Naive thymus-derived CD8-positive, alpha-beta T cell (primary cell): ENCODE results near the gene GPC3. TPM values are rescaled to one million over a fixed set of nuclear protein-coding genes. Genes with fewer than 3 reads are reported as not detected.

Experiments
- ATAC-seq, 2 donors: fragments of 150-1000 bp; cut with Tn5 transposase in 1 of 2; sonication (Bioruptor Pico), chemical (Tn5 transposase) in 1 of 2; 1 replicate in 1 of 2; 2 replicates in 1 of 2; pipeline ENCODE4 v1.10.0; 2021; ENCODE audit warnings: mild to moderate bottlenecking in 2 of 2, moderate library complexity in 2 of 2
- POLR2A ChIA-PET: fragments of 350-600 bp; sonication (Branson Sonifier 250); formaldehyde crosslinking; loops from one replicate; lab custom pipeline; 2021; ENCODE audit warnings: antibody characterized with exemption; lab: Charles Lee
- DNase-seq, 10 donors: peaks; one replicate each; pipeline versions ENCODE4 v3.0.0 to v3.0.0-alpha.2; 2020 to 2022
- H3K27ac Mint-ChIP-seq, 10 donors: one replicate each; pipeline ENCODE4 v1.8.0; 2020 to 2022; ENCODE audit warnings: mild to moderate bottlenecking in 10 of 10, mixed read lengths in 10 of 10, moderate library complexity in 4 of 10, inconsistent platforms in 1 of 10
- H3K27me3 Mint-ChIP-seq, 5 donors: one replicate each; pipeline ENCODE4 v1.8.0; 2021 to 2022; ENCODE audit warnings: mixed read lengths in 5 of 5
- H3K36me3 Mint-ChIP-seq, 3 donors: one replicate each; pipeline ENCODE4 v1.8.0; 2020 to 2022; ENCODE audit warnings: mixed read lengths in 3 of 3, mild to moderate bottlenecking in 2 of 3, inconsistent platforms in 1 of 3
- H3K4me1 Mint-ChIP-seq, 4 donors: one replicate each; pipeline ENCODE4 v1.8.0; 2021 to 2022; ENCODE audit warnings: mixed read lengths in 4 of 4
- H3K4me3 Mint-ChIP-seq, 10 donors: one replicate each; pipeline ENCODE4 v1.8.0; 2020 to 2022; ENCODE audit warnings: mild to moderate bottlenecking in 10 of 10, mixed read lengths in 10 of 10, moderate library complexity in 6 of 10, inconsistent platforms in 1 of 10
- H3K9me3 Mint-ChIP-seq, 9 donors: one replicate each; pipeline ENCODE4 v1.8.0; 2020 to 2022; ENCODE audit warnings: mixed read lengths in 9 of 9, mild to moderate bottlenecking in 3 of 9, inconsistent platforms in 1 of 9, moderate library complexity in 1 of 9
- polyA plus RNA-seq, 3 donors: library from polyadenylated mRNA; unstranded; fragments of 300-500 nt; fragmentation: Illumina TruSeq; gene quantifications; one replicate each; pipeline ENCODE4 v1.2.3, GENCODE V29; 2021
- total RNA-seq, 8 experiments: library from RNA in 2 of 8; stranded (reverse) in 2 of 8; gene quantifications; one replicate each; pipeline ENCODE4 v1.2.3 and lab custom pipeline; 2021 to 2026

GPC3 gene
- total and polyA plus RNA-seq, 5 experiments from 2014 or later = 2.3 to 3.9 (median 2.6) TPM; not detected in 2

DNA sequence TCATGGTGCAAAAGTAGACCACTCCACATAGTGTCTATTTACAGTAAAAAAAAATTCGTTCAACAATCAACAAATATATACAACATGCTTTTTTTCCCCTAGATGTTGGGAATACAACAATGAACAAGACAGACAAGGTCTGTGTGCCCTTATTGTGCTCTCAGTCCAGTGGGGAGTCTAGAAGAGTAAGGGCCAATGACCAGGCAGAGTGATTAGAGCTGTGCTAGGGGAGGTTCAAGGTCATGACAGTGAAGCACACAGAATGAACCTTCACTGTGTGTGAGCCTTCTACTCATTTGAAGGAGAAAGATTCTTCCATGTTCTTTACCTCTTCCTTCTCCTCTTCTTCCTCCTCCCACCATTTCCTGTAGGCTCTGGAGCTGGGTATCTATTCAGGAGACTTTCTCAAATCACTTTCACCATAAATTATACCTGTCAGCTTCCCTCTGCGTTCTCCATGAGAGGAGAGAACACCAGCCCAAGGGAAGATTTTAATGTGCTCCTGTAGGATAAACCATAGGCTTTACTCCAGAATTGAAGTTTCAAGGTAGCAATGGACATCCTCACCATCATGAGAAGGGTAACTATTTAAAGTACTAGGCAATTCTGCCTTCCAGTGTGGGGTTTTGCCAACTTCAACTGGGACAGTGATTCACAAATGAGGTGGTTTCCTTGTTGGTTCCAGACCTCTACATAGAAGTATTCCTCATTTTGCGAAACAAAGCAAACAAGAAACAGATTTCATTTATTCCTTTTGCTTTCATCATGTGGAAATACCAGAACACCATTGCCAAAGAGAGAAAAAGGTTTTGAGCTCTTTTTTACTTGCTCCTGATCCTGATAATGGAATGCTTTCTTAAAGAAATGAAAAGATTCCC, 323.2 kb downstream of the GPC3 start:
- Mint-ChIP-seq H3K4me3 (no peak overlapping the region), H3K27me3 (no peaks in the 10 kb centered on the region), H3K36me3 (no peaks in the 10 kb centered on the region), H3K9me3 (no peaks in the 10 kb centered on the region), H3K4me1 (no peaks in the 10 kb centered on the region), H3K27ac (no peak overlapping the region)
- no peak for ATAC-seq
- POLR2A ChIA-PET = no interaction called here
- no peak for DNase-seq

DNA sequence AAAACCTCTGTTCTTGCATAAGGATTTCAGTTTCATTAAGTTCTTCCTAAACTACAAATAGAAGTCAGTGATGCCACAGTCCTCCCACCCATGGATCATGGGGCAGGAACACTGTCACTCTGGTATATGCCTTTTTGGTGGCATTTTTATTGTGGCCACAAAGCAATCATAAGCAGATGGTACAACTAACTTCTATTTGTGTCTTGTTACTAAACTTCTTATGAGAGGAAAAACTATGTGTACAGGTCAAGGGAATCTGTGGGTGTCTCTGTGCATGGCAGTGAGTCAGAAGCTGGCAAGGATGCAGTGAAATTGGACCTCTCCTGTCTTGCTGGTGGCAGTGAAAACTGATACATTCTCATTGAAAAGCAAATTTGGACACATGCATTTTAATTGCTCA, 325.1 kb downstream of the GPC3 start:
- Mint-ChIP-seq H3K36me3 (no peaks in the 10 kb centered on the region), H3K27ac (no peak overlapping the region), H3K4me3 (no peak overlapping the region), H3K4me1 (no peaks in the 10 kb centered on the region), H3K27me3 (no peaks in the 10 kb centered on the region), H3K9me3 (no peaks in the 10 kb centered on the region)
- ATAC-seq (no peak), DNase-seq (no peak)
- POLR2A ChIA-PET = no interaction called here

DNA sequence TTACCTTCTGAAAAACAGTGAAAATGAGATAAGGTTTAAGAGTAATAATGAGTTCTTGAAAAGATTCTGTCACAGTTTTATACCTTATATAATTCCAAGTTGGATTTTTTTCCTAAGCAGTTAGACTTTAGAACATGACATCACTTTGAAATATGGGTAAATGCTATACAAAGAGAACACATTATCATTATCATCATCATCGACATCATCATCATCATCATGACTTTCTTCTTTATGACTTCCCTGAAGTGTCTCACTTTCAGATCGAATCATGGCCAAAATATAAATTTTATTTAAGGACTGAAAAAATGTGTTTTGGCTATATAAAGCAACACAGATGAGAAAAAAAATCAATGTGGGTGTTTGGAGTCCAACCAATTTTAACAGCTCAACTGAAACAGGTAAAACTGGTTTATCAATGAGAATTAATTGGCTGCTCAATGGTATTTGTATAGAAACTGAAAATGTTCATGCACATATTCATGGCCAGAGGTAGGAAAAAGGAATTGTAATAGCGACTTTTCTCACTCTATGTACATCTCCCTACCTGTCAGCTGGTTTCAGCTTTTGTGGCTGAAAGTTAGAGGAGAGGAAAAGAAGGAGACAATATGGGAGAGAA, 327.0 kb downstream of the GPC3 start:
- H3K4me1 Mint-ChIP-seq = no peaks in the 10 kb centered on the region

DNA sequence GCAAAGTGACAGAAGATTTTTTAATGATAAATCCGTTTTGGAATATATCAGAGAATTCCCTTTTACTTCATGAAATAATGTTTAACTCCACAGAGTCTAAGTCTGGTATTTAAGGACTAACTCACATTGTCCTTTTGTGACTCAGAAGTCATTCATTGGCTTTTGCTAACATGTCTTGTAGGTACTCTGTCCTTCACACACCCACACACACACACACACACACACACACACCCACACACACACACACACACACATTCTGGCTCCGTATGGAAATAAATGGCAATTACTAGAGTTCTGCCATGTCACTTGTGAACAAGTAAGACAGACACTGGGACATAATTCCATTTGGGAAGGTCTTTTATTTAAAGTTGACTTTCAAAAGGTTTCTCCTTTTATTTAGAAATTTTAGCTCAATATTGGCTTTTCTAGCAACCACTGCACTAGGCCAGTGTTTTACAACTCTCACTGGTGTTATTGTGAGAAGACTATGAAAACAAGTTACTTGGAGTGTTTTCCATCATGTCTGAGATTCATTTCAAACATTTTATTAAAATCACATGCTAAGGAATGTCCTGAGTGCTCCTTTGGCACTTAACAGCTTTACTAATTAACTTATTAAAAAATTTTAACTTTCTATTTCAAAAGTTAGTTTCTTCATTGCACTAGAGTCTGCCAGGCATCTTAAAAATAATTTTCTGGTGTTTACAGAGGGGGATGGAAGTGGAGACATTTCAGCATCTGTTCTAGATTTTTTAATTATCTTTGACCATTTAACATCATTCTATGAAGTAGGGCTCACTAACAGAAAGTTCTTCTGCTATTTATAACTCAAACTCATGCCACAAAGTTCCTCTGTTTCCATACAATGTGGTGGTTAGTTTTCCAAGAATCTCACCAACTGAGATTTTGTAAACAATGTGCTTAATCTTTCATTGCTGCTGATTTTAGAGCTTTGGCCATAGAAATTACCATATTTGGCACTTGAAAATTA, 329.8 kb downstream of the GPC3 start:
- Mint-ChIP-seq H3K4me1 (no peaks in the 10 kb centered on the region), H3K4me3 (no peak overlapping the region), H3K27me3 (no peaks in the 10 kb centered on the region), H3K9me3 (no peaks in the 10 kb centered on the region), H3K27ac (no peak overlapping the region), H3K36me3 (no peaks in the 10 kb centered on the region)
- DNase-seq (no peak), ATAC-seq (no peak)
- POLR2A ChIA-PET = interaction anchor here (0.7 kb wide), 1 partner anchor 574 kb away, joined by 4 read pairs; no protein-coding TSS in a partner anchor

More for the DNA sequence above, 327.0 kb downstream of the GPC3 start:
- Mint-ChIP-seq H3K9me3 (no peaks in the 10 kb centered on the region), H3K4me3 (no peak overlapping the region), H3K36me3 (no peaks in the 10 kb centered on the region), H3K27me3 (no peaks in the 10 kb centered on the region), H3K27ac (no peak overlapping the region)
- DNase-seq (no peak), ATAC-seq (no peak)
- POLR2A ChIA-PET = no interaction called here

DNA sequence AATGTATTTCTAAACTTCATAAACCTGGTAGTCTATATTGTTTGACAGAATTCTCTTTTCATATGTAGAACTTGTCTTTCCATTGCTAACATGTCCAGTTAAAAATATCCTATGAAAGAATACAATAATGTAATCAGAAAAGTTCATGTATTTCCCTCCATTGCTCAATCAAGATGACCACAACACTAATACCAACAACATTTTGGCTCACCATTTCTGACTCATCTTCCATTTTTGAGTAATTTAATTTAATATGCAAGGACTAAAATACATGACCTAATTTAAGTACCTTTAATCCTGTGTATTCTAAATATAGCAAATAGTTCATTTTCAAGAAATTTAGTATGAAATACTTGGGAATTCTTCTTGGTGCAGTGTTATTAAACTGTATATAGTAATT, 330.6 kb downstream of the GPC3 start:
- H3K27me3 Mint-ChIP-seq = no peaks in the 10 kb centered on the region
- ATAC-seq (no peak), DNase-seq (no peak)
- no peaks in the 10 kb centered on the region for H3K36me3 Mint-ChIP-seq
- no peaks in the 10 kb centered on the region for H3K9me3 Mint-ChIP-seq
- no peak overlapping the region for H3K4me3 Mint-ChIP-seq
- H3K4me1 Mint-ChIP-seq = no peaks in the 10 kb centered on the region
- POLR2A ChIA-PET = no interaction called here
- no peak overlapping the region for H3K27ac Mint-ChIP-seq

DNA sequence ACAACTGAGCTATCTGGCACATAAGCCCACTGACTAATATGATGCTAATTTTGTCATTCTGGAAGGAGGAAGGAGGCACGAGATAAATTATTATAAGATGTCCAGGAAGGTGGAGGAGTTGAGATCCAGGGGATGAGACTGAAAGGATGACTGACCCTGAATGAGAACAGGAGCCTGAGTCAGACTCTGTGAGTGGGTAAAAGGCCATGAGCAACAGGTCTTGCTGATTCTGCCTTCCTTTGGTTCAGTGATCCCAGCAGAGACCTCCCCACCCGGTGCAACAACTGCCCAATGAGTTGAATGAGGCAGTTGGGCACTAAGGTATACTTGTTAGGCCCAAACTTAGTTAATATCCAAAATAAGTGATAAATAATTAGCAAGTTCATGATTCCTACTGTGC, 332.0 kb downstream of the GPC3 start:
- POLR2A ChIA-PET = no interaction called here
- H3K9me3 Mint-ChIP-seq = no peaks in the 10 kb centered on the region
- H3K4me1 Mint-ChIP-seq = no peaks in the 10 kb centered on the region
- DNase-seq (no peak), ATAC-seq (no peak)
- H3K27me3 Mint-ChIP-seq = no peaks in the 10 kb centered on the region
- H3K4me3 Mint-ChIP-seq = no peak overlapping the region
- H3K36me3 Mint-ChIP-seq = no peaks in the 10 kb centered on the region
- H3K27ac Mint-ChIP-seq = no peak overlapping the region

DNA sequence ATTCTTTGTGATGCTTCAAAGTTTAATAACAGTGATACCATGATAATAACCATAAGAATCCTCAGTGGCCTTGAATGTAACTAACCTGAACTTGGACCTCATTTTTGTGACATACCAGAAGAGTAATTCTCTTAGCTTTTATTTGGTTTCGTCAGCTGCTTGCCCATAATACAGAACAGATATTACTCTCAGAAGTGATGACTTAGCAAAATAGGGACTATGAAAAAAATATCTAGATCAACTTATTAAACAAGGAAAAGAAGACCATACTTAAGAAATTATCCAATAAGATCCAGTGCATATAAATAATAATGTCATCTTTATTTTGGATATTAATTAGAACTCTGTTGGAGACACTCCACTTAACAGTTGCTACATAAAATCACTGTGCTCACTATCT, 333.2 kb downstream of the GPC3 start:
- DNase-seq (no peak), ATAC-seq (no peak)
- Mint-ChIP-seq H3K36me3 (no peaks in the 10 kb centered on the region), H3K4me3 (no peak overlapping the region), H3K27me3 (no peaks in the 10 kb centered on the region), H3K4me1 (no peaks in the 10 kb centered on the region), H3K9me3 (no peaks in the 10 kb centered on the region), H3K27ac (no peak overlapping the region)
- POLR2A ChIA-PET = no interaction called here

DNA sequence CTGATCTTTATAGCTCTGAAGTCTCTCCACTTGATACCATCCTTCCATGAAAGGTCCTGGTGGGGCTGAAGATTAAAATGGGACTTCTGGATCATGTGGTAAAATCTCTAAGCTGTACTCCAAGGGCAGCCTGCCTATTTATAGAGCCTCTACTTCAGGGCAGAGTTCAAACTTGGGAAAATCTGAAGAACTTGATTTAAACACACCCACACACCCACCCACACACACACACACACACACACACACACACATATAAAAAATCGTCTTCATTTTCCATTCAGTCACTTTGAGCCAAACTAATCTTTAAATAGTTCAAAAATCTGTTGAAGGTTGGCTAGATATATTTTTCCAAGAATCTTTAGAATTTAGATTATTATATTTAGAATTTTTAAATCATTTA, 335.2 kb downstream of the GPC3 start:
- DNase-seq (no peak), ATAC-seq (no peak)
- no peaks in the 10 kb centered on the region for H3K9me3 Mint-ChIP-seq
- H3K27ac Mint-ChIP-seq = no peak overlapping the region
- no peaks in the 10 kb centered on the region for H3K36me3 Mint-ChIP-seq
- no peaks in the 10 kb centered on the region for H3K4me1 Mint-ChIP-seq
- H3K4me3 Mint-ChIP-seq = no peak overlapping the region
- POLR2A ChIA-PET = no interaction called here
- H3K27me3 Mint-ChIP-seq = no peaks in the 10 kb centered on the region

DNA sequence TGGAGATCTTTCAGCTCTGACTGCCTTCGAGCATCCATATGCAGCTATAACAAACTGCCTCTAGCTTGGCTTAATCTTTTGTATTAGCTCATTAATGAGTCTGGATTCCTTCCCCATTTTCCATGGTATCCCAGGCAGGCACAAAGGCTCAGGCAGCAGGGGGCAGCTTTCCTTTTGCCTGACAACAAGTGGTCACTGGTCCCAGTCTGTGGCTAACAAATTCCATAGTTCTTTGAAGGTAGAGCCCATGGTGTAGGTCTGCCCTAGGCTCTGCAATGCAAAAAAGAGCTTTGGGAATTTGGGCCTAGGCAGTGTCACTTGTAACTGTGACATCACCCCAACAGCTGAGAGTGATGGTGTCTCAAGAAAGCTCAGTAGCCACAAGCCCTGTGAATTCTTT, 335.7 kb downstream of the GPC3 start:
- no peaks in the 10 kb centered on the region for H3K36me3 Mint-ChIP-seq
- no peaks in the 10 kb centered on the region for H3K4me1 Mint-ChIP-seq
- POLR2A ChIA-PET = no interaction called here
- no peak for ATAC-seq
- DNase-seq = no peak
- H3K27me3 Mint-ChIP-seq = no peaks in the 10 kb centered on the region
- H3K4me3 Mint-ChIP-seq = no peak overlapping the region
- H3K9me3 Mint-ChIP-seq = no peaks in the 10 kb centered on the region
- H3K27ac Mint-ChIP-seq = no peak overlapping the region

DNA sequence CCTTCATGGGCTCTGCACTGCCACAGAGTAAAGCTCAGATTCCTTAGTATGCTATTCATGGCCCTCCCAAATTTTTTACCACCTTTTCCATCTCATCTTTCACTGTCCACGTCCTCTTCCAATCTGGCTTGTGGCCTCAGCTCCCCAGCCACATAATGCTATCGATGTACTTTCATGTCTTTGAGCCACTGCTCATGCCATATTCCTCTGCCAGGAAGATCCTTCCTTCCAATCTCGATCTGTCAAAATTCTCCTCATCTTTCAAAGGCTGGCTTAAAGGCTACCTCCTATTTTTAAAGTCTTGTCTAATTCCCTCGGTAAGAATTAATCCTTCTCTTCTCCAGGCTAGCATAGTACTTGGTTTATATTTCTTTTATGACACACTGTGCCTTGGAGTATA, 336.8 kb downstream of the GPC3 start:
- DNase-seq (no peak), ATAC-seq (no peak)
- Mint-ChIP-seq H3K9me3 (no peaks in the 10 kb centered on the region), H3K4me3 (no peak overlapping the region), H3K36me3 (no peaks in the 10 kb centered on the region), H3K27me3 (no peaks in the 10 kb centered on the region), H3K4me1 (no peaks in the 10 kb centered on the region), H3K27ac (no peak overlapping the region)
- POLR2A ChIA-PET = no interaction called here

DNA sequence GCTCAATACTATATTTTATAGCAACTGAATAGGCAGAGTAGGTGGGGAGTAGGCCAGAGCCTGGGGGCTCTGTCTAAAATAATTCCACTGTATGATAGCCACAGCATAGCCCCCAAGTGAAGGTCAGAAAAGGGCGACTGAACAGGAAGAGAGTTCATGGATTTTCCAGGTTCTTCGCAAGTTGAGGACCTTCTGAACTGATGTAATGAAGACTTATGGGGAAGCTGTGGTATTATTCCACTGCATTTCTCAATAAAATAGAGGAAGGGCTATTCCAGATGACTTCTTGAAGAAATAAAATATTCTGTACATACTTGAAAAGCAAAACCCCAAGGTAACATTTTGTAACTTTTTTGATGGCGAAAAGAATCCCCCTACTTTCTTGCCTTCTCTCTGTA, 338.7 kb downstream of the GPC3 start:
- Mint-ChIP-seq H3K27ac (no peak overlapping the region), H3K27me3 (no peaks in the 10 kb centered on the region), H3K4me3 (no peak overlapping the region), H3K36me3 (no peaks in the 10 kb centered on the region), H3K4me1 (no peaks in the 10 kb centered on the region), H3K9me3 (peaks cover 0 to 2% (median 0%) of the 10 kb centered on the region in 9 donors)
- DNase-seq (no peak), ATAC-seq (no peak)
- POLR2A ChIA-PET = no interaction called here

DNA sequence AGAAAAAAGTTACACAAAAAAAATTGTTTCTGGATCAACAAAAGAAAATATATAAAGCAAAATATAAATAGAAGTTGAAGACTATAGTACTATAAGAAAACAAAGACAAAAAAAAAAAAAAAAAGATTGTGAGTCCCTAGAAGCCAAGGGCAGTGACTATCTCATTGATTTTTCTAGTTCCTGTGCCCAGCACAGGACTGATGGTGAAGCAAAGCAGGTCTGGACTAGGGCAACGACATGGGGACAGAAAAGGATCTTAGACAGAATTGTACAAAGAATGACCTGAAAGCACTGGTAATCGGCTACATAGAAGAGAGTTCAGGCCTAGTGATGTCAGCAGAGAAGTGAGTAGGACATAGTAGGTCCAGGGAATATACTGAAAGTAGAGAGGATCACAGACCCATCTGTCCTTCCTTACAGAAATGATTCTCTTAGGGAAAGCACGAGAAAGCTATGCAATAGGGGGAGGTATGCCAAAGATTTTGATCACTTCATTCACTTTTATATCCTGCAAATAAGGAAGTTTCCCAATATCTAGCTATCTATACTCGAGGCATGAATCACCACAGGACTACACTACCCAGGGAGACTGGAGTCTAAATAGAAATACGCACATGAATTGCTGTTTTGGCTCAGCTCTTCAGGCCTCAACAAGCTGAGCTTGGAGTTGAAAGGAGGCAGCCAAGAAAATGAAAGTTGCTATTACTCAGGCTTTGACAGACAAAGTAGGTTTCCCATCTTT, 339.2 kb downstream of the GPC3 start:
- ATAC-seq (no peak), DNase-seq (no peak)

More for the DNA sequence above, 339.2 kb downstream of the GPC3 start:
- H3K4me1 Mint-ChIP-seq = no peaks in the 10 kb centered on the region
- H3K36me3 Mint-ChIP-seq = no peaks in the 10 kb centered on the region
- H3K27ac Mint-ChIP-seq = no peak overlapping the region
- POLR2A ChIA-PET = no interaction called here
- H3K27me3 Mint-ChIP-seq = no peaks in the 10 kb centered on the region
- peaks cover 0 to 2% (median 0%) of the 10 kb centered on the region in 9 donors for H3K9me3 Mint-ChIP-seq
- no peak overlapping the region for H3K4me3 Mint-ChIP-seq
